Measurements from ENCODE around the gene KRTAP19-8.

- TF ChIP-seq POLR2A (IDR thresholded peaks at IDR 0.05; ENCODE audit: low read depth, low read length): no peak
- no peak for TF ChIP-seq POLR2AphosphoS5 (IDR thresholded peaks at IDR 0.05; ENCODE audit: low read depth, low read length)
Measured at GRCh38 chr21:31022306-31022705, 16.0 kb downstream of the KRTAP19-8 start.
